Fibroblast of lung (primary cell): ENCODE results near the gene RASSF10.

Experiments used
- CTCF ChIP-seq, 2 donors: IDR thresholded peaks in 1 of 2; conservative IDR thresholded peaks in 1 of 2; 1 replicate in 1 of 2; 2 replicates in 1 of 2; pipeline ENCODE4 v1.5.1; 2011 to 2012; ENCODE audit warnings: low read length in 2 of 2, control low read depth in 1 of 2, inconsistent platforms in 1 of 2, low read depth in 1 of 2, mild to moderate bottlenecking in 1 of 2
- EZH2 ChIP-seq: IDR thresholded peaks from 2 replicates; pipeline ENCODE4 v1.5.1; 2012; ENCODE audit warnings: low read length, control low read depth, mild to moderate bottlenecking; ENCODE audit errors: missing control alignments

- TF ChIP-seq CTCF (conservative IDR thresholded peaks at IDR 0.05 in 1 of 2, IDR thresholded peaks at IDR 0.05 in 1 of 2; ENCODE audit: low read depth in 1 of 2, low read length in 2 of 2) (no peak), EZH2 (no peak)
These were observed 13.9 kb upstream of the RASSF10 start for GRCh38 chr11:12995188-12995587.
